Coronary artery (tissue), 2 donors: ENCODE results near the gene MAPK8IP3.

ENCODE experiments used
- DNase-seq: peaks from one replicate; pipeline ENCODE4 v3.0.0-alpha.2; 2017; ENCODE audit warnings: low spot score
- H3K27ac ChIP-seq, 2 donors: fragments of 200-600 bp; sonication (generic); one replicate each; pipeline ENCODE4 v1.5.1; 2016 to 2019
- H3K4me3 ChIP-seq: fragments of 200-600 bp; sonication (generic); 2 replicates; pipeline ENCODE4 v1.5.1; 2016; ENCODE audit warnings: mild to moderate bottlenecking, moderate library complexity
- TF ChIP-seq, protein P1 (sequence below): fragments of 200-600 bp; sonication (generic); IDR thresholded peaks from one replicate; pipeline ENCODE4 v1.5.1; 2019; ENCODE audit warnings: antibody characterized with exemption

The MAPK8IP3 gene

DNA sequence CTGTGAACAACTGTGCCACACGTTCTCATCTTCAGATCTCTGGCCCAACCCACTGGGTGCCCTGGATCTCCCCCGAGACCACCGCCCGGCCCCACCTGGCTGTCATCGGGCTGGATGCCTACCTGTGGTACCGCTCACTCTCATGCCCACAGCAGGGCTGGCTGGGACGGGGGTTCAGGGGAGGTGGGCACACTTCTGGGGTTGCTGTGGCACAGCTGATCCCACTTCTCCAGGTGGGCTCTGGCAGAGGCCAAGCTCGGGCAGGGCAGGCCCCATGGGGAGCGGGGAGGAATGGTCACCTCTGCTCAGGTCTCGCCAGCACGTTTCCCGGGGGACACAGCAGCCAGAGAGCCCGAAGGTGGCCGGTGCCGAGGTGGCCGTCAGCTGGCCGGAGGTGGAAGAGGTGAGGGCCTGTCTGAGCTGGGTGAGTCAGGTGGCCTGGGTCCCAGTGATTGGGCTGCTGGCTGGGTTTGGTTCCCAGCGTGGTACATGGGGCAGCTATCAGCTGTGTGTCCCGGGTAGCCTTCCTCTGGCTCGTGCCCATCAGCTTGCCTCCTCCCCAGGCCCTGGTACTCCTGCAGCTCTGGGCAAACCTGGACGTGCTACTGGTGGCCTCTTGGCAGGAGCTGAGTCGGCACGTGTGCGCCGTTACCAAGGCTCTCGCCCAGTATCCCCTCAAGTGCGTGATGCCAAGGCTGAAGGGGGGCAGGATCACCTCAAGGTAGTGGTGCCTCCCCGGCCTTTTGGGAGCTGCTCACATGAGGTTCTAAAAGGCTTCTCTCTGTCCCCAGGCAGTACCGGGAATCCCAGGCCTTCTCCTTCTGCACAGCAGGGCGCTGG is 69.2 kb downstream of the MAPK8IP3 start:
- Histone ChIP-seq H3K27ac (no peak overlapping the region), H3K4me3 (no peak overlapping the region)
- TF ChIP-seq, protein P1, sequence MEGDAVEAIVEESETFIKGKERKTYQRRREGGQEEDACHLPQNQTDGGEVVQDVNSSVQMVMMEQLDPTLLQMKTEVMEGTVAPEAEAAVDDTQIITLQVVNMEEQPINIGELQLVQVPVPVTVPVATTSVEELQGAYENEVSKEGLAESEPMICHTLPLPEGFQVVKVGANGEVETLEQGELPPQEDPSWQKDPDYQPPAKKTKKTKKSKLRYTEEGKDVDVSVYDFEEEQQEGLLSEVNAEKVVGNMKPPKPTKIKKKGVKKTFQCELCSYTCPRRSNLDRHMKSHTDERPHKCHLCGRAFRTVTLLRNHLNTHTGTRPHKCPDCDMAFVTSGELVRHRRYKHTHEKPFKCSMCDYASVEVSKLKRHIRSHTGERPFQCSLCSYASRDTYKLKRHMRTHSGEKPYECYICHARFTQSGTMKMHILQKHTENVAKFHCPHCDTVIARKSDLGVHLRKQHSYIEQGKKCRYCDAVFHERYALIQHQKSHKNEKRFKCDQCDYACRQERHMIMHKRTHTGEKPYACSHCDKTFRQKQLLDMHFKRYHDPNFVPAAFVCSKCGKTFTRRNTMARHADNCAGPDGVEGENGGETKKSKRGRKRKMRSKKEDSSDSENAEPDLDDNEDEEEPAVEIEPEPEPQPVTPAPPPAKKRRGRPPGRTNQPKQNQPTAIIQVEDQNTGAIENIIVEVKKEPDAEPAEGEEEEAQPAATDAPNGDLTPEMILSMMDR = no peak
- no peak for DNase-seq

DNA sequence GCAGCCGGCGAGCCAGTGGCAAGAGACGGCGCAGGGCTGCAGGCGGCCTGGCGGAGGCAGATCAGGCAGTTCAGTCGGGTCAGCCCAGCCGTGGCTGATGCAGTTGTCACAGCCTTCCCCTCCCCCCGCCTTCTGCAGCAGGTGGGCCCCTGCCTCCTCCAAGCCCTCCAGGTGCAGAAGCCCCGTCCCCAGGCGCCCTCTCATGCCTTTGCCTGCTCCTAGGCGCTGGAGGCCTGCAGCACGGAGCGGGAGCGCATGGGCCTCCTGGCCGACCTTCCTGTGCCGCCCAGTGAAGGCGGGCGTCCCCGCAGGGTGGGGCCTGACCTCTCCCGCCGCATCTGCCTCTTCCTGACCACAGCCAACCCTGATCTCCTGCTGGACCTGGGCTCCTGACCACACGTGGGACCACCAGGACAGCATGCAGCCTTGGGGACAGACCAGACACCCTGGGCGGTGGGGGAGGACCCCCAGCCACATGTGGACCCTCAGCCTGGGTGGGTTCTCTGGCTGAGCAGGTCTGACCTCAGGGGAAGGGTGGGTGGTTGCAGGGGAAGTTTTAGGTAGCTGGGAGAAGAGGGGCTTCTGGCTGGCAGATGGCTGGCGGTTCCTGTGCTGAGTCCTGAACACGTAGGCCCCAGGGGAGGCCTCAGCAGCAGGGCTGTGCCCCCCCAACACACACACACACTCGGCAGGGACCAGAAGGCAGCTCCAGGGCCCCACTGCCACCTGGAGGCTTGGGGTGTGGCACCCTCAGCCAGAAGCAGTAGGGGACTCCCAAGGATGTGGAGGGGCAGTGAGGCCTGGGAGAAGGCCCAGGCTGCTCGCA is 70.1 kb downstream of the MAPK8IP3 start:
- DNase-seq = no peak
- H3K27ac ChIP-seq = no peak overlapping the region
- TF ChIP-seq, protein P1 = no peak
- no peak overlapping the region for H3K4me3 ChIP-seq

DNA sequence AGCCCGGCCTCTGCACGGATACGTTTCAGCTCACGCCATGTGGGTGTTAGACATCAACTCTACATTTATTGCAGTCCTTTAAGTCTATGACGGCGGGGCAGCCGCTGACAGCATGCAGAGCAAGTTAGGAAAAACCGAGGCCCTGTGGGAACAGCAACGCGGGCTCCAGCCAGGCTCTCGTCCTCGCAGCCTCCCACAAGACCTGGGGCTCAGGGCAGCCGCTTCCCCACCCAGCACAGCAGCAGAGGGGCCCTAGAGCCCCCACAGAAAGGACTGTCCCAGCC is 70.6 kb downstream of the MAPK8IP3 start:
- TF ChIP-seq, protein P1 = no peak
- DNase-seq = no peak
- H3K27ac ChIP-seq = no peak overlapping the region
- H3K4me3 ChIP-seq = no peak overlapping the region

DNA sequence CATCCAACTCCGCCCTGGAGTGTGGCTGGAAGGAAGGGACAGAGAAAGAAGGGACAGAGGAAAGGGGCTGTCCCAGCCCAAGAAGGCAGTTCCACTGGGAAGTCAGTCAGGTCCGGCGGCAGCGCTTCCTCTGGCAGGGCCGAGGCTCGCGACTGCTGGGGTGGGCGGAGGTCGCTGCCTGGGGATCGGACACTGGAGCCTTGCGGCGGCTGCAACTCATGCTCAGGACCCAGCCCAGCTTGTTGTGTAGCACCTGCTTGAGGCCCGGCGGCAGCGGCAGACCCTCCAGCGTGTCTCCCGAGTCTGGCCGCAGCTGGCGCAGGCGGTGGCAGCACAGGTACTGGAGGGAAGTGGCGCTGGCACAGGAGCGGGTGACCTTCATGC is 71.0 kb downstream of the MAPK8IP3 start:
- Histone ChIP-seq H3K4me3 (no peak overlapping the region), H3K27ac (no peak overlapping the region)
- TF ChIP-seq, protein P1 = no peak
- no peak for DNase-seq

DNA sequence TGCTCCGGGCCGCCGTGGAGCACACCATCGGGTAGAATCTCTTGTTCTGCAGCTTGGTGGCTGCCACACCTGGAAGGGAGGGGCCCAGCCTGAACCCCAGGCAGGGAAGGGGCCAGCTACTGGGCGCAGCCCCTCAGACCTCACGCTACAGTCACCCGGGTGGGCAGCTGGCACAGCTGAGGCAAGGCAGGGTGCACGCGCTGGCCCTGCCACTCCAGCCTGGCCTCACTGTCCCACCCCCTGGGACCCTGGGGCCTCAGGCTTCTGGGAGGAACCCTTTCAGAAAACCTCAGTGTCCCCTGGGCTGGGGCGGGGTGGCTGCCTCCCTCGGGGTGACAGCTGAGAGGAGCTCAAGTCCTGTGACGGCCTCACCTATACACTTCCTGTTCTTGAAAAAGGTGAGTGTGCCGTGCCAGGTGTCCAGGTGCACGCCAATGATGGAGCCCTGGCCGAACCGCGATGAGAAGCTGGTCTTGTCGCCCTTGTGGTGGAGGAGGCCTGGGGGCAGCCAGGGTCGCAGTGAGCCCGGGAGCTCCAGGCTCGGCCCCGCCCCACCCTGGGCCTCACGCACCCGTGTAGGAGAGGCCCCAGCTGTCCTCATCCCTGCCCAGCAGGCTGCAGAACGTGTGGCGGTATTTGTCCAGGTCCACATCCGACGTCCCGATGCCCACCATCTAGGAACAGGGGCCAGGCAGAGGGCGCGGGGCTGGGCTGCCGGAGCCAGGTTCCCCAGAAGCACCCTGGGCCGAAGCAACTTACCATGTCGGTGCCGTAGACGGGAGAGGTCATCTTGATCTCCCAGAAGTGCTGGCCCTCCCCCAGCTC is 71.6 kb downstream of the MAPK8IP3 start:
- TF ChIP-seq, protein P1 = no peak
- H3K27ac ChIP-seq = no peak overlapping the region
- no peak for DNase-seq
- H3K4me3 ChIP-seq = no peak overlapping the region

DNA sequence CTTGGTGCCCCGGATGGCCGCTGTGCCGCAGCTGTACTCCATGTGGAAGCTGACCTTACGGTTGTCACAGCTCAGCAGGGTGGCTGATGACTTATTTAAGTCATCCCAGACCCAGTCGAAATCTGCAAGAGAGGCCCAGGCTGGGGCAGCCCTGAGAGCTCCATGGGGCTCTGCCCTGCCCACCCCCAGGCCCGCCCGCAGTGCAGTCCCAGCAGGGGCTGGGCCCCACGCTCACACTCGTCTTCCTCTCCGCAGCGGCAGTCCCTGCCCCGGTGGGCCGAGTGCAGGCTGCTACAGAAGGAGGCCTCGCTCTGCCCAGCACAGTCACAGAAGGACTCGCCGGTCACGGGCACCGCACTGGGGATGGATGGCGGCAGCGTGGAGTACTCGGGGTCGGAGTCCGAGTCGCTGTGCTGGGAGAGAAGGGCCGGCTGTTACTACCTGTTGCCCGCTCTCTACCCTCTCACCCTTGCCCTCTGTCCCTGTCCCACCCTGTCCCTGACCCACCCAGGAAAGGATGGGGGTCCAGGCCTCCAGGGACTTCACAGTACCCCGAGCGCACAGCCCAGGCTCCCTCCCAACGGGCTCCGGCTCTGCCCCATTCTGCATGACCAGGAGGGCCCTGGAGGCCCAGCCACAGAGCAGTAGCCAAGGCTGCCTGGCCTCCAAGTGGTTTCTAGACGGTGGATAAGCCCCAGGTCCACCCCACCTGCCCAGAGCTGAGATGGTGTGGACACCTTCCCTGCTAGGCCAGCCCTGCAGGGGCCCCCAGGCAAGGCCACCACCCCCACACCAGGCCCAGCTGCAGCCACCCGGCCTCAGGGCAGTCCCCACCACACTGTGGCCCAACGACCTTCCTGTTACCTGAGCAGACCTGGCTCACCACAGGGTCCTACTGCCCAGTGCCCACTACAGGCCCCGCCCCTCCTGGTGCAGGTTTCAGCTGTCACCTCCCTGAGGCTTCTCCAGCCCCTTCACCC is 72.5 kb downstream of the MAPK8IP3 start:
- H3K27ac ChIP-seq = no peak overlapping the region
- H3K4me3 ChIP-seq = no peak overlapping the region

More for the DNA sequence above, 72.5 kb downstream of the MAPK8IP3 start:
- TF ChIP-seq, protein P1 = no peak
- no peak for DNase-seq
